Inferior parietal cortex (tissue), 1 donor: ENCODE results near the gene PTAFR.
"Not testable (repeated sequence)": the region's sequence is repeated elsewhere in the genome, so short reads cannot be mapped to it uniquely, and the experiment has no call there.

Experiments used
- DNase-seq: peaks from one replicate; pipeline ENCODE4 v3.0.0-alpha.2; 2016; ENCODE audit errors: extremely low spot score

PTAFR gene

DNA sequence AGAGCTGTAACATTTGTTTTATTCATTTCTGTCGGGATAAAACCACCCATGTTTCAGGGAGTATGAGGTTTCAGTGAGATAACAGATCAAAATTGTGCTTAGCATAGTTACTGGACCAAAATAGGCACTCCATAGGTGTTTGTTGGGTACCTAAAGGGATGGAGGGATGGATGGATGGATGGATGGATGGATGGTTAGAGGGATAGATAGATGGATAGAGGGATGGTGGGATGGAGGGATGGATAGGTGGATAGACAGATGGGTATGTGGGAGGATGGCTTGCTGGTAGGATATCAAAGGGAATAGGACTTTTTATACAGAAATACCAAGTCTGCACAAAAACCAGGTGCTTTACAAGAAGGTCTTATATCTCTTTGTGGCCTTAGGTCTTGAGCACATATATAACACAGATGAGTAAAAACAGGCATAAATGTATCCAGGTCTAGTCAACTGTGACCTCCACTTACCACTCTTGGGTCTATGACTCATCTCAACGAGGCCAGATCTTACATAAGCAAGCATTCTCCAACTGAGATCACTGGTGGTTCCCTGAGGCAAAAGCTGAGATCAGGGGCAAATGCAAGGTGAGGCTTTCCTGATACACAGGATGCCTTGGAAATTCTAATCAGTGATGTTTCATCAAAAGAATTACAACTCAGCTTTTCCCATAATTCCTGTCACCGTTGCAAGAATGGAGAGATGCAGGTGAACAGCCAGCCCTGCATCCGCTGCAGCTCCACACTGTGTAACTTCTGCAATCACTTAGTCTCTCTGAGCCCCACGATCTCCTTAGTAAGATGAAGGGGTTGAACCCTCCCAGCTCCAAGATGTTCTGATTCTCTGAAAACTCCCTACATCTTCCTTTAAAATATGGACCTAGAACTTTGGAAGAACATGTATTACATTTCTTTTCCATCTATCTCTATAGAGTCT lies 32.0 kb downstream of the PTAFR start:
- no peak for DNase-seq

DNA sequence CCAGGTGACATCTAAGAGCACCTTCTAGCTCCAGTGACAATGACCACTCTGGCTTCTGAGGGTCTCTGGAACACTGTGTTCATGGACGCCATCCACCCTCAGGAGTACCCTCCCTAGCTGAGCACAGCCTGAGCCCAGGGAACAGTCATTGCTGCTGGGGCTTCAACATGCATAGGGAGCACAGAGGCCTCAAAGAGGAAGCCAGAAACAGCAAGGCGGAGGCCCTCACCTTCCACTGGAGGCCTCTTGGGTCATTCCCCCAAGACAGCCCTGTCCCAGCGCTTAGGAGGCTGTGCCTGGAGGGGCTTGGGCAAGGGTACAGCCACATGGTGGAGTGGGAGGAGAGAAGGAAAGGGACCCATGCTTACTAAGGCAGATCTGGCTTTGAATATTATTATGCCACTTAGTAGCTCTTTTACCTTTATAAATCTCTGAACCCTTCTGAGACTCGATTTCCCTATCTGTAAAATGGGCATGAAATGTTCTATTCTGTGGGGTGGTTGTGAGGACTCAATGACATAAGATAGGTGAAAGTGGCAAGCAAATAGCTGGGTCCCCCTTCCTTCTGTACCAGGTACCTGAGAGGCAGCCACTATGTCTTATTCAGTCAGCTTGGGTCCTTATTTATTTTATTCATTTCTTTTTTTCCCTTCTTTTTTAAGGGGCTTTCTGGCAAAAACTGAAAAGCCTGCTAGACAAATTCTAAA lies 32.8 kb downstream of the PTAFR start:
- no peak for DNase-seq

- DNase-seq = no peak
Observed at GRCh38 chr1:28141685-28142084, 34.8 kb downstream of the PTAFR start.

DNA sequence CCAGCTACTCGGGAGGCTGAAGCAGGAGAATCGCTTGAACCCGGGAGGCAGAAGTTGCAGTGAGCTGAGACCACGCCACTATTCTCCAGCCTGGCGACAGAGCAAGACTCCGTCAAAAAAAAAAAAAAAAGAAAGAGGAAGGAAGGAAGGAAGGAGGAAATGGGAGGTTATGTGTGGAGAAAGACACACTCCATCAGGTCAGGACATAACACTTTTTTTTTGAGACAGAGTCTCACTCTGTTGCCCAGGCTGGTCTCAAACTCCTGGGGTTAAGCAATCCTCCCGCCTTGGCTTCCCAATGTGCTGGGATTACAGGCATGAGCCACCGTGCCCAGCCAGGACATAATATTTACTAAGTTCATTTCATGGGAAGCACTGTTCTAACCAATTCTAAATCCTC lies 36.6 kb downstream of the PTAFR start:
- not testable (repeated sequence) for DNase-seq

- no peak for DNase-seq
Observed at GRCh38 chr1:28139025-28139712, 37.3 kb downstream of the PTAFR start.

DNA sequence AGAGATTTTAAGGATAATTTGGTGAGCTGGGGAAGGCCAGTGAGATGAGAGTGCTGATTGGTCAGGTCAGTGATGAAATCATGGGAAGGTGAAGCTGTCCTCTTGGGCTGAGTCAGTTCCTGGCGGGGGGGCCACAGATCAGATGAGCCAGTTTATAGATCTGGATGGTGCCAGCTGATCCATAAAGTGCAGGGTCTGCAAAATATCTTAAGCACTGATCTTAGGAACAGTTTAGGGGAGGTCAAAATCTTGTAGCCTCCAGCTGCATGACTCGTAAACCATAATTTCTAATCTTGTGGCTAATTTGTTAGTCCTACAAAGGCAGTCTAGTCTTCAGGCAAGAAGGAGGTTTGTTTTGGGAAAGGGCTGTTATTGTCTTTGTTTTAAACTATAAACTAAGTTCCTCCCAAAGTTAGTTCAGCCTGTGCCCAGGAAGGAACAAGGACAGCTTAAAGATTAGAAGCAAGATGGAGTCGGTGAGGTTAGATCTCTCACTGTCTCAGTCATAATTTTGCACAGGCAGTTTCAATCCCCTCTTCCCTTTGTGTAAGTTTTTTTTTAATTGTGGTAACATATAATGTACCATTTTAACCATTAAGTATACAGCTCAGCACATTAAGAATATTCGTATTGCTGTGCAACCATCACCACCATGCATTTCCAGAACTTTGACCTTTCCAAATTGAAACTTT lies 39.4 kb downstream of the PTAFR start:
- DNase-seq = no peak

GRCh38 chr1:28136169-28136921 lies 40.1 kb downstream of the PTAFR start:
- DNase-seq = no peak

GRCh38 chr1:28135371-28136168 lies 40.9 kb downstream of the PTAFR start:
- DNase-seq = no peak

- DNase-seq = no peak
Observed at GRCh38 chr1:28134651-28135207, 41.8 kb downstream of the PTAFR start.

DNA sequence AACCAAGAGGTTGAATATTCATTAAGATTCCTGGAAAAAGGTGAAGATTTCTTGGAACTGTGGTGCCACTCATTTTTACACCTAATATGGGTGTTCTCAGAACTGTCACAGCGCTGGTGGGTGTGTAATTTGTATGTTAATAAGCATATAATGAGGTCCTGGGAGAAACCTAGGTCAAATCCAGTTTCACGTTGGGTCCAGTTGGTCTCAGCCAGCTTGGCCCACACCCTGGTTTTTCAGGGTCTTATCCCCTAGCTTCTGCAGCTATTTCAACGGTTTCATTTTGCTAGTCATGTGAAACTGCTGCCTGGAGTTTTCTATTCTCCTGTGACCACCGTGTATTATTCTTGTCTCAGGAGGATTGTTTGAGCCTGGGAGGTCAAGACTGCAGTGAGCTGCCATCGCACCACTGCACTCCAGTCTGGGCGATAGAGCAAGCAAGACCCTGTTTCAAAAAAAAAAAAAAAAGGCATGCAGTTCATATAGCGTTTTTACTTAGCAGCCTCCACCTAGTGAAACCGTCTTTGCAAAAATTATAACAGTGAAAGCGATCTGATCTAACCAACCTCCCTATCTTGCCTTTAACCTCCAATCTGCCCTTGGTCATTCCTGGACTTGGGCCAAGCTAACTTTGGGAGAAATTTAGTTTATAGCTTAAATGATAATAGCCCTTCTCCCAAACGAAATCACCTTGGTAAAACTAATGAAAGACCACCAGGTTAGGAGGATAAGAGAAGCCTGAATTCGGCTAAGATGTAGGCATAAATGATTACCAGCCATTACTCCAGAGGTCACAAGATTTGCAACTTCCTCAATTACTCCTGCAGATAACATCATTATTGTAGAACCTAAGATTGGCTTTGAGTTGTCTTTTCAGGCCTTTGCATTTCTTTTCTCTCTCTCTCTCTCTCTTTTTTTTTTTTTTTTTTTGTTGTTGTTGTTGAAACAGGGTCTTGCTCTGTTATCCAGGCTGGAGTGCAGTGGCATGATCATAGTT lies 44.0 kb downstream of the PTAFR start:
- no peak for DNase-seq

- no peak for DNase-seq
Observed at GRCh38 chr1:28130901-28131300, 45.6 kb downstream of the PTAFR start.

- no peak for DNase-seq
Observed at GRCh38 chr1:28129150-28129549, 47.3 kb downstream of the PTAFR start.

GRCh38 chr1:28127617-28128257 lies 48.8 kb downstream of the PTAFR start:
- no peak for DNase-seq

DNA sequence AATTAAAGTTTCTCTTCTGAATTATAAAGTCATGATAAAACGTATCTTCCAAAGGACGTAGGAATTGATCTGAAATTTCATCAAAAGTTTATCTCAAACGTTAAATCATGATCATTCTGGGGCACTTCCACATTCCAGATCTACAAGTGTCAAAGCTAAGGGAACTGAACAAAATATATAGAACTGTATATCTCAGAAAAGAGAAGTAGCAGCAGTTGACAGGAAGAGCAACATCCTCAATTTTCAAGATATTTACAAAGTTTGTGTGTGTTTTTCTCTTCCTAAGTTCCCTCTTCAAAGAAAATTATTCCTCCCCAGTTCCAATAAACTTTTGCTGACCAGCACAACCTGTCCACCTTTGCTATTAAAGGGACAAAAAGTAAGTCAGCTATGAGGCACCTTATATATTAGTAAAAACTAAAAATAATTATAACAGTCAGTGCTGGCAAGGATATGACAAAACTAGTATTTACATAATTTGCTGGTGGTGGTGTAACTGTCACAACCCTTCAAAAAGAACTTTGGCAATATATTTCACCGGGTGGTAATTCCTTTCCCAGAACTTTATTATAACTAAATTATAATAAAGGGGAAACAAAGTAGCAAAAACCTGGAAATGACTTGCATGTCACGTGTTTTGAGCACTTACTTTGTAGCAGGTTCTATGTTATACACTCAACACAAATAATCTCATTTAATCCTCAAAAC lies 49.6 kb downstream of the PTAFR start:
- DNase-seq = no peak

- no peak for DNase-seq
Observed at GRCh38 chr1:28126212-28126611, 50.3 kb downstream of the PTAFR start.

- DNase-seq = no peak
Observed at GRCh38 chr1:28123461-28123961, 53.0 kb downstream of the PTAFR start.

GRCh38 chr1:28122183-28122582 lies 54.3 kb downstream of the PTAFR start:
- no peak for DNase-seq
